Central memory CD4-positive, alpha-beta T cell (primary cell): Measurements from ENCODE around the gene CUL4B.
"Not testable (repeated sequence)": the region's sequence is repeated elsewhere in the genome, so short reads cannot be mapped to it uniquely, and the experiment has no call there.

Experiments used
- DNase-seq: peaks from one replicate; pipeline ENCODE4 v3.0.0; 2022
- total RNA-seq, 3 experiments: gene quantifications; one replicate each; lab custom pipeline; 2026; lab: John Stamatoyannopoulos, UW

The CUL4B gene
- total RNA-seq: 46.8 to 131 (median 106) reads per million in 3 experiments

DNA sequence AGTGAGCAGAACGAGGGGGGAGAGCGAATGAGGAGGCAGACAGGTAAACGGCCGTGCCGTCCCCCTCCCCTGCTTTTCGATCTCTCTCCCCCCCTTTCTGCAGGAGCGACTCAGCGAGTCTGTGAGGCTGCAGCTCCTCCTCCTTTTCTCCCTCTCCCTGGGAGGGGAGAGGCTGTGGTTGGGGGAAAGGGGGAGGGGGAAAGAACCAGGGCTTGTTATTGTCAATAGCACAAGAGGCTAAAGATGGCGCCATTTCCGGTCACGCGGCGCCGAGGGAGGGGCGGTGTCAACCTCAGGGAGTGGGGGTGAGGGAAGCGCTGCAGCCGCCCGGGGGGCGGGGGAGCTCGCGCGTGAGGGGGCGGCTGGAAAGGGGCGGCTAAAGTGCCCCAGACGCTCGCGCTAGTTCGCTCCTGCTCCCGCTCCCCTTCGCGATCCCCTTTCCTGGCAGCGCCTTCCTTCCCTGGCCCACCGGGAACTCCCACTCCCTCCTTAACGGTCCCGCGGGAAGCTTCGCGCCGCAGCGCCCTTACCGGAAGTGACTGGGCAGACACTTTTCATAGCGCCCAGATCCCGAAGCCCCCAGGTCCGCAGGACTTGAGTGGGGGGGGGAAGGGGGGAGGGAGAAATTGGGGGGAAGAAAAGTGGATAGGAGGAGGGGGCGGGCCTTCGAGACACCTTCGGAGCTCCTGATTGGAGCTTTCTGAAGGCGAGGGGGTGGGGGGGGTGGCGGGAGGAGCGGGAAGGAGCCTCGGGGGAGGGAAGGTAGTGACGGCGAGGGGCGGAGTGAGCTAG lies at the start of gene CUL4B:
Gene CUL4B (minus strand): TSS at position 121 of the 792 bp plus-strand sequence. CDS start 324 bp downstream, outside the sequence.
- peak; percentile 91 for DNase-seq

DNA sequence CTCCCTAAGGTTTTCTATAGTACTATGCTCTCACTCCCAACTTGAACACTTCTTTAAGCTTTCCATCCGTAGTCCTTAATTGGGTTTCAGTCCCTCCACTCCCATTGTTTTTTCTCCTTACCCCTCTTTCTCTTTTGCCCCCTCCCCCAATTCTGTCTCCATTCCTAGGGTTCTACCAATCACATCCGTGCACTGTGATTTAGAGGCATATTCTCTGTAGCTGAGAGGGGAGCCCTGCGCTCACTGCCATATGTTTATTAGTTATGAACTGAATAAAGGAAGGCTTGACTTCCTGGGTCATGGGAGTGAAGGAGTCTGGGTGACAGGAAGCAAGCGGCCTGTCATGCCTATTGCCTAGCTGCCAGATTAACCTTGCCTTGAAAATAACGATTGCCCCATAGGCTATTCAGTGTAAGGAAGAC lies 43.6 kb upstream of the CUL4B start:
- DNase-seq: peak; percentile 36

DNA sequence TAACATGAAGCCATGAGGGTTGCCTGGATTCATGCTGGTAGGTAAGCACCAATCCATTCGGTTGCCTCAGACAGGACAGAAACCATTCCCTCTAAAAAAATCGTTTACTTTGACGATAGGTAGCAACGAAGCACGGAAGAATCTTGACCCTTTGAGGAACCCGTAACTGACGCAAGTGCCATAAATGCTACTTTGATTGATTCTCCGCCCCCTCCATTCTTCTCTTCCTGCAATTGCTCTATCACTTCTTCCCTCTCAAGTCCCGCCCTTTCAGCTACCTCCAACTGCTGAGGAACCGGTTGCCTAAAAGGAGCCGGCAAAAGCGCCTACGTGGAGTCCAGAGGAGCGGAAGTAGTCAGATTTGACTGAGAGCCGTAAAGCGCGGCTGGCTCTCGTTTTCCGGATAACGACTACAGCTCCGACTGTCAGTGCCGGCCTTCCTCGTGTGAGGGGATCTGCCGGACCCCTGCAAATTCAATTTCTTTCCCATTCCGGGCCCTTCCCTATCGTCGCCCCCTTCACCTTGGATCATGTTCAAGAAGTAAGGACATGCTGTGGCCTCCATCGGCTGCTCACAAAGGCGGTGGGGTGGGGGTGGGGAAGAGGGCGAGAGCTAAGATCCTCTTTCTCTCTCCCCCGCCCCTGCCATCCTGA lies 43.1 kb upstream of the CUL4B start, which contains the start of gene MCTS1:
Gene MCTS1 (plus strand): TSS at position 395 of the 654 bp plus-strand sequence. CDS start 136 bp downstream, at position 531.
- DNase-seq: peak; percentile 85

DNA sequence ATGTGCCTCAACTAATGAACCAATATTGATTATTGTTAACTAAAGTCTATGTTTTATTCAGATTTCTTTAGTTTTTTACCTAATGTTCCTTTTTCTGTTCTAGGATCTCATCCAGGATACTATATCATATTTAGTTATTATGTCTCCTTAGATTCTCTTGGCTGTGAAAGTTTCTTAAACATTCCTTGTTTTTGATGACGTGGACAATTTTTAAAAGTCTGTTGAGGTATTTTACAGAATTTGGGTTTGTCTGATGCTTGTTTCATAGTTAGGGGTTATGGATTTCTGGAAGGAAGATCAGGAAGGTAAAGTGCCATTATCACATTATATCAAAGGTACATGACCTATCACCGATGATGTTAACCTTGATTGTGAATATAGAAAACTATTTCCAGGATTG lies 24.9 kb upstream of the CUL4B start:
- DNase-seq: no peak

DNA sequence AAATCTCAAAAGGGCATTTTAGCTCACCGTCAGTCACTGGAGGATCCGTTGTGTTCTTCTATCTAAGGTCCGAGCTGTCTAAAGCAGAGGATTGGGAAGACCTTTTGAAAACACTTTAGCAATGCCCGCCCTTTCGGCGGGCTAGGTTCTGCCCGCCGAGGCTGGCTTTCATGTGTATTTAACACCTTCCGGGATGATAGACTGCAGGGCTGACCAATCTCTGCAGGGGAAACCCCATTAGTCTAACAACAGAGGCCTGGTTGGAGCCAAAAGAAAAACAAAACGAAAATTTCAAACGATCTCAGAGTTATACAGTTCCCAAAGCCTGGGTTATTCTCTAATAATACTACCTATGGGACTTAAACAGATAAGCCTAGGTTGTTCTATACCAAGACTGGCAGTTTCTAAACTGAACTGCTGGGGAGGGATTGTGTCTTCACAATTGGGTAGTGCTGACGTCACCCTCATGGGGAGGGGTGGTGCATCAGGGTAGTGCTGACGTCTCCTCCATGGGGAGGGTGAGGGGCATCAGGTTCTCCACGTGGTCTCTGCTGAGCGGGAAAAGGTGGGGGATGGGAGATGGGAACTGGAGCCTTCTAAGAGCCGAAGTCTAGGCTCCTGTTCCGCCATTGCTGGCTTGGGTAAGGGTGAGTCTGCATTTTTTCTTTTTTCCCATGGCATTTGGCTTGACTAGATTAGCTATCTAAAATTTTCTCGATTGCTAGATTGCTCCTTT lies 14.8 kb upstream of the CUL4B start:
- no peak for DNase-seq

DNA sequence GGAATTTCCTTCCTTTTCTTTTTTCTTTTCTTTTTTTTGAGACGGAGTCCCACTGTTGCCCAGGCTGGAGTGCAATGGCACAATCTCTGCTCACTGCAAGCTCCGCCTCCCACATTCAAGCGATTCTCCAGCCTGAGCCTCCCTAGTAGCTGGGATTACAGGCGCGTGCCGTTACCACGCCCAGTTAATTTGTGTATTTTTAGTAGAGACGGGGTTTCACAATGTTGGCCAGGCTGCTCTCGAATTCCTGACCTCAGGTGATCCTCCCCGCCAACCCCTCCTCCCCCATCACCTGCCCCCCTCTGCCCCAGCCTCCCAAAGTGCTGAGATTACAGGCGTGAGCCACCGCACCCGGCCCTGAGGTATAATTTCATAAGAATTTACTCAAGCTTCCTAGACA lies 13.0 kb upstream of the CUL4B start:
- not testable (repeated sequence) for DNase-seq

DNA sequence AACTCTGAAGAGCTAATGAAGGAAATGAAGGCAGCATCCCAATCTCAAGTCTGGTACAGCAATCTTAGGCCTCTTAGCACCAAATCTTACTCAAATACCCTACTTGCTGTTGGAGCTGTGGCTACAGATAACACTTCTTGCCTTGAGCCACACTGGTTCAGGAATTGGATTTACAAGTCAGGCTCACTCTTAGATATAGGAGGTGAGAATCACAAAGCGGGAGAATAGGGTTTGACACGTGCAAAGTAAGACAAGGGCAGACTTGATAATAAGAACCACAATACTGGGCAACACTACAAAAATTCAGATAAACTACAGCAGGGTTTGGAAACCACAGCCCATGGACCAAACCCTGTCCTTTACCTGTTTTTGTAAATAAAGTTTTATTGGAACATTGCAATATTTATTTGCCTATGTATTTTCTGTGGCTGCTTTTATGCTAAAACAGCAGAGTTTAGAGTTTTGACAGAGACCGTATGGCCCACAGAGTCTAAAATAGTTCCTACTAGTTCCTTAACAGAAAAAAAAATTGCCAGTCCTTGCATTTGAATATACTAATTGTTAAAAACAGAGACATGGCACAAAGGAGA lies 9.3 kb upstream of the CUL4B start:
- no peak for DNase-seq

DNA sequence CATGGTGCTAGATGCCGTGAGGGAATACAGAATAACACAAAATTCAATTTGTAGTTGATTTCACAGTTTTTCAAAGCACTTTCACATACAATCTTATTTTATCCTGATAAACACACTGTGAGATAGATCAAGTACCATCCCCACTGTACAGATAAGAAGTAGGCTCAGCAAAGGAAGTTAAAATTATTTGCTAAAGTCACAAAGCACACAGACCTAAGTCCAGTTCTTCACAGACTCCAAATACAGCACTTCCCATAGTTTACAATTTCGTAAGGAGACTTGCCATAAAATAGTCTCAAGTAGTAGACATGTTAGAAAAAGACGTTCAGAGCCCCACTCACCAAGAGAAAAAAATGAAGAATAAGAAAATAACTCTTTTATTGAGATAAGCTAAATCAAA lies 7.8 kb upstream of the CUL4B start:
- no peak for DNase-seq

DNA sequence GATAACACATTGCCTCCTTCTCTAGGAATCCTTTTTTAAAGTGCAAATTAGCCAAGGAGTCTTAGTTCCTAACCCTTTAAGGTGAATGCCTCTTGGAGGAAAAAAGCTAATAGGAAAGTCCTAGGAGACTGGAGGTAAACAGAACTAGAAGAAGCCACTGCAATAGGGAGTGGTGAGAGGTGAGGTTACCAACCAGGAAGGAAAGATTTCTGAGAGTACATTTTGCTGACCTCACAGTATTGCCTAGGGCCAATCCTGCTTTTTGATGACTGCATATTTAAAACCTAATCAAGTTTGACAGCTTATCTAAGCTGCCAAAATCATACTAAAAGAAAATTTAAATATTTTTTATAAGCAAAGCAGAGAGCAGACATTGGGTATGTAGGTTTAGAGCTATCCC lies 7.3 kb upstream of the CUL4B start:
- DNase-seq: no peak

DNA sequence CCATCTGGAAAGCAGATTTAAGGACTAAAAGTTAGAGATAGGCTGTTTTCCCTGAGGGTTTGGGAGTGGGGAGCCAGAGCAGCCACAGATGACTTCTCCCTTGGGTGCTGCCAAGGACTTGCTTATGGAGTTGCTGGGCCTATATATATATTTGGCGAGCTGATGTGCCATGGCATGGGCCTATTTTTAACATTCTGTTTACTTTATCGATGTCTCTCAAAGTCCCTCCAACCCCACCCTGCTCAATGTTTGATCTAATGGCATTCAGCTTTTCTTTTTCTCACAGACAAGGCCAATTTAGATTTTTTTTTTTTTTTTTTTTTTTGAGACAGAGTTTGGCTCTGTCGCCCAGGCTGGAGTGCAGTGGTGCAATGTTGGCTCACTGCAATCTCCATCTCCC lies 6.1 kb upstream of the CUL4B start:
- DNase-seq: no peak

DNA sequence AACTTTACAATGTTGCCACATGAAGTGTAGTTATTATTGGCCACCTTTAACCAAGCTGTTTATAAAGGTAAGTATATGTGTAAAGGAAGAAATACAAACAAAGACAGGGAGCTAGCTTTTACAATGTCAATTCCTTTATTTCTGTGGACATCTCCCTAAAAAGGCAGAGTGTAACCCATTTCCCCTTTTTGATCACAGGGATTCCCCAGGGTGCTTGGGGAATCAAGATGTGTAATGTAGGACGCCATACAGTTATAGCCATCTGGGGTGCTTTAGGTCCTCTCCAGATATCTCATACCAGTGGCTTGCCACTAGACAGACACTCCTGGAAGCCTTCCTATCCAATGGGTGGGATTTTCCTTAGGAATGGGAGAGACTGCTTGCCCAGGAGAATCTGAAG lies 4.2 kb upstream of the CUL4B start:
- no peak for DNase-seq

DNA sequence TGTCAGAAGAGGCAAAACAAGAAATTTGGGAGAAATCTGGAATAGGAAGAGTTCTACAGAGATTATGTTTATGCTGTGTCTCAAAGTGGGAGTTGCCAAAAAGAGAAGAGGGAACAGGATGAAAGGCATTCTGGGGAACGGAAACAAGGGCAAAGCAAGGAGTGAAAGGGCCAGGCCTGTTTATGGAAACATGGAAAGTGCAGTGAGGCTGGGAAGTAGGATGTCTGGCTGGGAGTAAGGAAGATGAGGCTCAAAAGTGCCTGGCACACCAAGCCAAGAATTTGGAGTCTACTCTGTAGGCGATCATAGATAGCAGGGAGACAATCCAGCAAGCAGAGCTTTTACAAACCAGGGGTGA lies 1.8 kb upstream of the CUL4B start:
- DNase-seq: no peak

DNA sequence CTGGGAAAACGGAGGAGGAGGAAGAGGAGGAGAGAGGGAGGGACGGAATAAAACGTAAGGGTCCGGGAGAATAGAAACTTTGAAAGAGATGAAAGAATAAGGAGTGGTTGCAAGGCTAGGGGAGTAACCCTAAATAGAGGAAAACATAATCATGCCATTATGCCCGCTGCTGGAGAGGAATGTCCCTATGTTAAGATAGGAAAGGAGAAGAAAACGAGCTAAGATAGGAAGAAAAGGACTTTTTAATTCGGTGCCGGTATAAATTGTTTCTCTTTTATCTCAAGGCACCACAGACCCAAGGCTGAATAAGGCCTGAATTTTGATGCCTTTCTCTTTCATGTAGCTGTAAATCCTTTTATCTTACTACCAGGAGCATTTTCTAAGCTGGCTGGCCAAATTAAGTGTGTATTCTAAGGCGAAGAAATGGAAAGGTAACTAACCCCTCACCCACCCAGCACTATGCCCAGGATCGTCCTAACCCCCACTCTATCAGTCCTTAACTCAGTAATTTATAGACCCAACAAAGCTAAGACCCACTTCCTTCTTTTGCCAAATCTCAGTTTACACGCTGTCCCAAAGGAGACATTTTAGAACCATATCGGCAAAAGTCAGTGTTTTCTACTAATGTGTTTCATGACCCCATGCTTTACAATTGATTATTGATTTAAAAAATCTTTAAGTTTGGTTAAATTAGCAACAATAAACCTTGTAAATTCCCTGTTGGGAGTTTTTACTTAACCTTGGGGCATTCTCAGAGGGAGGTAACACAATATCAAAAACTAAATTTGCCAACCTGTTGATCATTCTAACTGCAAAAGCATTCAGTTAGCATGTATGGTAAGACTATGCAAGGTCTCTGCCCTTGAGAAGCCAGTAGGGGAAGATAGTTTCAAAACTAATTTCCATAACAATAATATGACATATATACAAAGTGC lies 1.1 kb upstream of the CUL4B start:
- no peak for DNase-seq

DNA sequence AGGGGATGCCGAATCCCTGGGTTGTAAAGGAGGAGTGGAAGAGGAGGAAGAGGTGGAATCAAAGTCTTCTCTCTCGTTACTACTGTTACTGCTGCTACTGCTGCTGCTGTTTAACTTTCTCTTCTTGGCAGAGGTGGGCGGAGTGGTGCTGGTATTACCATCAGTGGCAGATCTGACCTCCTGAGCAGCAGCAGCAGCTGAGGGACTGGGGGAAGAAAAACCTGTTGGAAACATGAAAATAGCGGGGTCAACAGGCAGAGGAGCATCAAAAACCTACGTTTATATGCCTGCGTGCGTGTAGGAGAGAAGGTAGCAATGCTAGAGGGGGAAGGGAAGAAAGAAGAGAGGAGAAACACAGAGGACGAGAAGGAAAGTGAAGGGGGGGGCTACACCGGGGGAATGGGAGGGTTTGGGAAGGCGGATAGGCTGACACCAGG lies 339 bp downstream of the CUL4B start:
- DNase-seq: peak; percentile 38

DNA sequence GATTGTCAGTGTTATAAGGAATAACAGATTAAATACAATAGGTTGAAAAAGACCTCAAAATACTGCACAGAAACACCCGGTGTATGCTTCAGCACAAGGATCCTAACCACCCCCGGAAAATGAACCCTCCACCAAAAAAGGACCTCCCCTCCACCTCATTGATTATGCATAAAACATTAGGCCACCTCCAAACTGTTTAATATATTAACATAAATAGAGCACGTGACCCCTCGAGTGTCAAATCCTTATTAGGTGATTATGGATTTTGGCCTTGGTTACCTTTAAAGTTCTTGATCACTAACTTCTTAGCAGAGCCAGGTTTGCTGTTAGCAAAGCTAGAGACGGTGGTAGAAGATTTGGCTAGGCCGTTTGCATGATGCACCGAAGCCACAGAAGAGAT lies 958 bp downstream of the CUL4B start:
- peak; percentile 9 for DNase-seq

DNA sequence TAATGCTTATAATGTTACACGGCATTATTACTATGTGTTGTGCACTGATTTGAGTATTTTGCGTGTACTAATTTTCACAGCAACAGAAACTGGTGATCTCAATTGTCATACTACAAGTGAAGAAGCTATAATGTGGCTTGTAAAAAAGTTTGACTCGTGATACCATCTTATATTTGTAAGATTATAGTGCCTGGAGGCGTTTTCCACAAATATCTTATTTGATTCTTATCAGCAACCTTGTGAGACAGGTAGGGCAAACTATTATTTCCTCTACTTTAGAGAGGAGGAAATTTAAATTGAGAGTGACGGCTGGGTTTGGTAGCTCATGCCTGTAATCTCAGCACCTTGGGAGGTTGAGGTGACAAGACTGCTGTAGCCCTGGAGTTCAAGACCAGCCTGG lies 4.5 kb downstream of the CUL4B start:
- no peak for DNase-seq

DNA sequence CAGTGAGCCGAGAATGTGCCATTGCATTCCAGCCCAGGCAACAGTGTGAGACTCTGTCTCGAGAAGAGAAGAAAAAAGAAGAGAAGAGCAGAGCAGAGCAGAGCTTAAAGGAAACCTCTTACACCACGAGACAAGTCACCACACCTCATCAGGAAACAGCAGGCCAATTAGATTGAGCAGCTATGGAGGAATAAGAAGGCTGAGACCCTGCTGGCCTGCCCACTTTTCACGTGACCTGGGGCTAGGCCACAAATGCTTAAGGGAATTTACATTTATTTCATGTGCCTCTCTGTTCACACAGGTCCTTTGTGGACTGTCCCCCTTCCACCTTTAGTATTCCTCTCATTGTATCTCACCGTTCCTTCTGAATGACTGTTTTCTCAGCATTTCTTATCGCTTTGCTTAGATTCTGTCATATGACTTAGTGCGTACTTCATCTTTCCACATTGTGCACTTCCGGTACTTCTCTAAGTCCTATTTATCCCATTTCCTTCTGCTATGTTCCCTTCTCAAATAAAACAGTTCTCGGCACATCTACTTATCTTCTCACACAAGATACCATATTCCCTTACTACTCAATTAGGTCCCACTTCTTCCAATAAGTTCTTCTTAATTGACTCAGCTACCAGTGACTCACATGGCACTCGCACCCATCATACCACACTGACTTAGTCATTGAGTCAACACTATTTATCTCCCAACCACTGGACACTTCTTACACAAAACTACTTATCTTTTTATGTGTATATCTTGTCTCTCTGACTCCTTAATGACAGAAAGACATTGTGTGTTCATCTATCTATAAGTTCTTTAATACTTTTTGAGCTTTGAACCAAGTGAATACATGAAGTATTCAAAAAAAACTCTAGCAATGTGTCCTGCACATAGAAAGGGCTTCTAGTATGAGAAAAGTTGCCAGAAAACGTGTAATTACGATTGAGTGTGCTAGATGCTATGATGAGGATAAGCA lies 11.0 kb downstream of the CUL4B start:
- no peak for DNase-seq

DNA sequence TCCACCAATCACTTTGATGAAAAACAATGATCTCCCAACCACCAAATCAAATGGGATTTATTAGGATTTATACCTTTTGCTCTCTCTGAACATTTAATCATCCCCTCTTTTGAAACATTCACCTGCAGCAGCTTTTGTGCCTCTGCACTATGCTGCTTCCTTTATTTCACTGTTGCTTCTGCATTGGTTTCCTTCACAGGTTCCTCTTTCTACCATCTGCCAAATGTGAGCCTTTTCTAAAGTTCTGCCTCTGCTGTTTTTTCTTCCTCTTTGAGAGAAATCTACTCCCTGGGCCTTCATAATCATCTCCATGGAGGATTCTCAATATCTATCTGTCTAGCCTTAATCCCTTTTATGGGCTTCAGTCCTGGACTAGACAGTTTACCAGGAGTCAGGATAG lies 24.7 kb downstream of the CUL4B start:
- no peak for DNase-seq

DNA sequence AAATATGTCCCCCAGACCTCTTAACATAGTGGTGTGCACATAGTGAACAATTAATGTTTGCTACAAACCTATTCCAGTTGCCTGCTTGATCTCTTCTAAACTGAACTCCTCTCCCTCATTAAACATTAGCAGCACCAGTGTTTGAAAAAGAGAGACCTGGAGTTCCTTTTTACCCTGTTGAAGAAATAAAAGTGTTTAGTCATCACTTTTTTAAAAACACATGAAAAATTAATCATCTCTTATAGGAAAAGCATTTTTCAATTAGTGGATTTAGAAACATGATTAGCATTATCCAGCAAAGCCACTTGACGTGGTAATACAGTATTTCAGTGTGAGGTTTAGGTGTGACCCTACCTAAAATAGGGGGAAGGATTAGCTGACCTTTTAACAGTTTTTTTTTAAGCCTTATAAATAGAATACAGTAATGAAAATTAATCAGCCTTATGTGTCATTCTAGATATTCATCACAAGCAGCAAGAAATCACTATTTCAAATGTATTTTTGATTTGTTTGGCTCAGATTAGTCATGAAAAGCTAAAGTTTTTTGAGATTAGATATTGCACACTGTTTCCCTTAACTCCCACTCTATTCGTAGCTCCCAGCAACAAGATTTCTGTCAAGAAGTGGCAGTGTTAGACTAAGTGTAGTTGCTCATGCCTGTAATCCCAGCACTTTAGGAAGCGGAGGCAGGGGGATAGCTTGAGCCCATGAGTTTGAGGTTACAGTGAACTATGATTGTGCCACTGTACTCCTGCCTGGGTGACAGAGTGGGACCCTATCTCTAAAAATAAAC lies 26.2 kb downstream of the CUL4B start:
- no peak for DNase-seq

DNA sequence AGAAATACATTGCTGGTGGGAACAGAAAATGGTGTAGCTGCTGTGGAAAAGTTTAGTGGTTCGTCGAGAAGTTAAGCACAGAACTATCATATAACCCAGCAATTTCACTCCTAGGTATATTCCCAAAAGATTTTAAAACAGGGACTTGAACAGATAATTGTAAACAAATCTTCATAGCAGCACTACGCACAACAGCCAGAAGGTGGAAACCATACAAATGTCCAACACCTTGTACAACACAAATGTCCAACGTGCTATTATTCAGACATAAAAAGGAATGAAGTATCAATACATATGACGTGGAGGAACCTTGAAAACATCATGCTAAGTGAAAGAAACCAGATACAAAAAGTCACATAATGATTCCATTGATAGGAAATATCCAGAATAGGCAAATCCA lies 37.9 kb downstream of the CUL4B start:
- no peak for DNase-seq
